HTERT RPE-1 (cell line): ENCODE measurements around the gene ZNF560.

ENCODE experiments used
- in situ Hi-C: fragments of 300-500 bp; cut with MboI; formaldehyde crosslinking; loops from 4 replicates; pipeline ENCODE4 v1.14.3; 2020; ENCODE audit warnings: low sequenced_read_pairs

Gene ZNF560

DNA sequence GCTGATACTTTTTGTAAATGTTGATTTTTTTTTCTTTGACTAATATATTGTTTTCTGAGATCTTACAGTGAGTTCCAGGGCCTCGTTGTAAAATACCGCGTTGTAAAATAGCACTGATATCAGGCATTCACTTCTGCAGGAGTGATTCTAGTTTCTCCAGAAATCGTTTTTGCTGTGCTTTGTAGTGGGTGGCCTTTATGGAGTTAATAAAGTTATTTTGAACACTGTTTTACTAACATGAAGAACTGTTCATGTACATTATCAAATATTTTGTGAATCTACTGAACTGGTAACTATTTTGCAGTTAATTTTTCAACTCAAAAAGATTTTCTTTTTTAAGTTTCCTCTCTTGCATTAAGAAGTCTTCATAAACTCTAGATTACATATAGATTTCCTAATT lies 62.1 kb downstream of the ZNF560 start:
- in situ Hi-C loops = no loop called here

DNA sequence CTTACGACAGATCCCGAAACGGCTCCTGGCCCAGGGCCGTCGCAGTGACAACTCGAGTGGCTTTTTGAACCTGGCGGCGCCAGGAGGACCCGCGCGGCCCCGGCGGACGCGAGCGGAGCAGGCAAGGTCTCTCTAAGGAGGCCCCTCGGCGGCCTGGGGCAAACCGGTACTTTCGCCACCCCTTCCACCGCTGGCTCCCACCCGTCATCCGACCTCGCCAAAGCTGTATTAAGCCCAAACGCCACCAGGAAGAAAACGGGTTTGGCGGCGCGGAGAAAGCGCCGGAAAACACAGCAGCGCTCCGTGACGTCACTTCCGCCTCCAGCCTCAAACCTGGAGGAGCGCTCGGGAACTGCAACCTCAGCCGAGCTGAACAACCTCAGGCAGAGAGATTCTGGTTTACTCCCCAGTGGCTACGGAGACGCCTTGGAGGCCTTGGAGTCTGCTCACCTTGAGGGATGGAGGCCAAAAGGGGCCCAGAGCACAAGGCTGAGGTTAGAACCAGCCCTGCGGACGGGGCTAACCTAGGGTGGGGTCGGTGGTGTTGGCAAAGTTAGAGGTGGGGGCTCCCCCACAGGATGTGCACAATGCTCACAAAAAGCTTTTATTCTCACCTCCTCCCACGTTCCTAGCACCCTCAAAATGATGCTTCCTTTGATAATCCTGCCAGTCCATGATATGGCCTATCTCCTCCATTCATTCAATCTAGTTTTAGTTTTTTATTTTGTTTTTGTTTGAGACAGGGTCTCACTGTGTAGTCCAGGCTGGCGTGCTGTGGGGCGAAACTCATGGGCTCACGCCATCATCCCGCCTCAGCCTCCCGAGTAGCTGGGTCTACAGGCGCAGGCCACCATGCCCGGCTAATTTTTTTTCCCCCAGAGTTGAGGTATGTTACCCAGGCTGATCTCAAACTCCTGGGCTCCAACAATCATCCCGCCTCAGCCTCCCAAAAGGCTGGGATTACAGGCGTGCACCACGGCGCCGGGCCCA lies 62.8 kb downstream of the ZNF560 start, which contains the start of gene ZNF266:
TSS of gene ZNF266 (minus strand) at position 295 of the 990 bp plus-strand sequence. CDS start 15,484 bp downstream, outside the sequence.
- in situ Hi-C loops = no loop called here

DNA sequence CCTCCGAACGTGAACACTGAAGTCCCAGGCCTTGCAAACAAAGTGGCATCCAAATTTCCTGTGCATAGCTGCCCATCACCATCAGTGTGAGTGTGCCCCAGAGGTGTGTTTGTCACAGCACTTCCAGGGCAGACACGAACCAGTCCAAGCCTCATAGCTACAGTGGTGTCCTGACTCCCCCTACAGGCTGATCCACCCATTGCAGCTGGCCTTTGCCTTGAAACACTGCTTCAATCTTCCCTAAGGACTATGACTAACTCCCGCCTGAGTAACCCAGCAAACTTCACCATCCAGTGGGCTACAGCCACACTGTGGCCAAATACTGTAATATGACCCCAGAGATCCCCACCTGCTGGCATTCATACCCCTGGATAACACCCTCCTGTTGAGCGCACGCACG lies 66.9 kb downstream of the ZNF560 start:
- in situ Hi-C loops = no loop called here

DNA sequence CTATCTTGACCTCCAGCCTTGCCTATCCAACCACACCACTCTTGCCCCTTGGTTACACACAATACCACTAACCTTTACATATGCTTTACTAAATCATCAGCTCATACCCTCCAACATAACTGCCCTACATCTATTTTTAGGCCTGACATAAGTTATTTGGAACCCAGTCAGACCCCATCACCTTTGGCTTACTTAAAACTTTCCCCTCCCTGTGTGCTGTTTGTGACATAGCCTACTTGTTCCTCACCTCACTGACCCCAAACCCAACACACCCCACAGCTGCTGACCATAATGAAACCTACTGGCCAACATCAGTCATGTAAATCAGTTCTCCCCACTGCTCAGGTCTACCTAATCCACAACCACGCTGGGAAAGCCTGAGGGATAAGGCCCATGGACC lies 68.0 kb downstream of the ZNF560 start:
- in situ Hi-C loops = no loop called here

DNA sequence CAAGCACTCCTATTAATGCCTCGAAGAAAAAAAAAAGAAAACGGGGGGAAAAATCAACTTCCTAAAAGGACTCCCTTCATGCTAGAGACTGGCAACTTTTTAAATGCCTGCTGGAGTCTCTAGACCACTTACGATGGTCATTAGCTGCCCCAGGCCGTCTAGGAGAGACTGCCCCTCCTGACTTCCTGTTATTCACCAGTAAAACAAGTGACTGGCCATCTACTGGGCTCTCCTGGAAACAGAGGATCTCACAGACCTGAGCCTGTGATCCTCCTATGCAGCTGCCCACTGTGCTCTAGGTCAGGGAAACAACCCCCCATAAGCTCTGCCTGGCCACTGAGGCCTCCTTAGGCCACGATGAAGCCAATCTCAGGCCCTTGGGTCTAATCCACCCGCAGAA lies 70.5 kb downstream of the ZNF560 start:
- in situ Hi-C loops = no loop called here
